Brain microvascular endothelial cell (primary cell): Measurements from ENCODE around the gene YY1.
A peak's percentile ranks its signal among the peaks of the same experiment; 100 is the strongest.

Experiments used
- DNase-seq: peaks from one replicate; pipeline ENCODE4 v3.0.0-alpha.2; 2020
- H3K27ac ChIP-seq: fragments of 250-450 bp; sonication (Bioruptor Pico); 2 replicates; pipeline ENCODE4 v1.5.1; 2020; ENCODE audit warnings: mild to moderate bottlenecking, moderate library complexity
- H3K27me3 ChIP-seq: fragments of 250-450 bp; sonication (Bioruptor Pico); replicated peaks from 2 replicates; pipeline ENCODE4 v1.5.1; 2020; ENCODE audit warnings: mild to moderate bottlenecking
- H3K36me3 ChIP-seq: fragments of 250-450 bp; sonication (Bioruptor Pico); replicated peaks from 2 replicates; pipeline ENCODE4 v1.5.1; 2020; ENCODE audit warnings: mild to moderate bottlenecking
- H3K4me3 ChIP-seq: 2 replicates; pipeline ENCODE4 v1.5.1; 2011; ENCODE audit warnings: low read depth, mild to moderate bottlenecking, control low read depth, low read length, moderate library complexity
- in situ Hi-C: cut with HindIII; loops from 2 replicates; pipeline ENCODE4 v1.10.0; 2017; ENCODE audit warnings: low sequenced_read_pairs, low pct_ligation_motif_present
- TF ChIP-seq, protein P1 (sequence below): IDR thresholded peaks from 2 replicates; pipeline ENCODE4 v1.5.1; 2011; ENCODE audit warnings: low read depth, mild to moderate bottlenecking, moderate library complexity, low read length, control low read depth, inconsistent platforms; ENCODE audit errors: missing control alignments

The YY1 gene

GRCh38 chr14:100193417-100194357 lies 45.3 kb upstream of the YY1 start:
- no peak overlapping the region for H3K27ac ChIP-seq
- H3K27me3 ChIP-seq: no peaks in the 10 kb centered on the region
- TF ChIP-seq, protein P1, sequence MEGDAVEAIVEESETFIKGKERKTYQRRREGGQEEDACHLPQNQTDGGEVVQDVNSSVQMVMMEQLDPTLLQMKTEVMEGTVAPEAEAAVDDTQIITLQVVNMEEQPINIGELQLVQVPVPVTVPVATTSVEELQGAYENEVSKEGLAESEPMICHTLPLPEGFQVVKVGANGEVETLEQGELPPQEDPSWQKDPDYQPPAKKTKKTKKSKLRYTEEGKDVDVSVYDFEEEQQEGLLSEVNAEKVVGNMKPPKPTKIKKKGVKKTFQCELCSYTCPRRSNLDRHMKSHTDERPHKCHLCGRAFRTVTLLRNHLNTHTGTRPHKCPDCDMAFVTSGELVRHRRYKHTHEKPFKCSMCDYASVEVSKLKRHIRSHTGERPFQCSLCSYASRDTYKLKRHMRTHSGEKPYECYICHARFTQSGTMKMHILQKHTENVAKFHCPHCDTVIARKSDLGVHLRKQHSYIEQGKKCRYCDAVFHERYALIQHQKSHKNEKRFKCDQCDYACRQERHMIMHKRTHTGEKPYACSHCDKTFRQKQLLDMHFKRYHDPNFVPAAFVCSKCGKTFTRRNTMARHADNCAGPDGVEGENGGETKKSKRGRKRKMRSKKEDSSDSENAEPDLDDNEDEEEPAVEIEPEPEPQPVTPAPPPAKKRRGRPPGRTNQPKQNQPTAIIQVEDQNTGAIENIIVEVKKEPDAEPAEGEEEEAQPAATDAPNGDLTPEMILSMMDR: no peak
- no peak for DNase-seq
- peak overlapping the region; percentile 51 for H3K4me3 ChIP-seq
- in situ Hi-C loops: no loop called here
- no peaks in the 10 kb centered on the region for H3K36me3 ChIP-seq

DNA sequence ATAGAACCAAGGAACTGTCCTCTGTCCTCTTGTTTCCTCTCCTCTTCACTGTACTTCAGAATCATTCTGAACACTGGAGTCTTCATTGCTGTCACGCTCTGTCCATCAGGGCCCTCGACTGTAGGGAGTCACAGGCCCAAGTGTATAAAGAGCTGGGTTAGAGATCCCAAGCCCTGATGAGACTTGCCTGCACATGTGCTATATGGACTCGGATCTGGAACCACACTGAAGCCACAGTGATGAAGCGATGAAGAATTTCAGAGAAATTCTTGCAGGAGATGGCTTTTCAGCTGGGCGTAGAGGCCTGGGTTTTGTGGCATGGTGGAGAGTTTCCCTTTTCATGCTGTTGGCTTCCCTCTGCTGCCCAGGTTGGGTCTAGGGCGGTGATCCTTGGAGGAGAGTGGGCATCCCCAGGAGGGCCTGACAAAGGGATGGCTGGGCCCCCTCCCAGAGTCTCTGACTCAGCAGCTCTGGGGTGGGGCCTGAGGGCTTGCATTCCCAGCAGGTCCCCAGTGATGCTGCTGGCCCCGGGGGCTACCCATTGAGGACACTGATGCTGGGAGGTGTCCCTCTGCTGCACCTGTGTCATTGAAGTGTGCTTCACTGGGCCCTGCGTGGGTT lies 39.6 kb upstream of the YY1 start:
- in situ Hi-C loops: no loop called here

GRCh38 chr14:100200311-100200710 lies 38.6 kb upstream of the YY1 start:
- Histone ChIP-seq H3K27me3 (no peaks in the 10 kb centered on the region), H3K36me3 (no peaks in the 10 kb centered on the region), H3K4me3 (no peak overlapping the region), H3K27ac (no peak overlapping the region)
- no peak for DNase-seq
- TF ChIP-seq, protein P1: no peak
- in situ Hi-C loops: no loop called here

More for the DNA sequence above, 39.6 kb upstream of the YY1 start:
- no peaks in the 10 kb centered on the region for H3K27me3 ChIP-seq
- H3K4me3 ChIP-seq: no peak overlapping the region
- TF ChIP-seq, protein P1: no peak
- H3K36me3 ChIP-seq: no peaks in the 10 kb centered on the region
- H3K27ac ChIP-seq: no peak overlapping the region
- DNase-seq: no peak

DNA sequence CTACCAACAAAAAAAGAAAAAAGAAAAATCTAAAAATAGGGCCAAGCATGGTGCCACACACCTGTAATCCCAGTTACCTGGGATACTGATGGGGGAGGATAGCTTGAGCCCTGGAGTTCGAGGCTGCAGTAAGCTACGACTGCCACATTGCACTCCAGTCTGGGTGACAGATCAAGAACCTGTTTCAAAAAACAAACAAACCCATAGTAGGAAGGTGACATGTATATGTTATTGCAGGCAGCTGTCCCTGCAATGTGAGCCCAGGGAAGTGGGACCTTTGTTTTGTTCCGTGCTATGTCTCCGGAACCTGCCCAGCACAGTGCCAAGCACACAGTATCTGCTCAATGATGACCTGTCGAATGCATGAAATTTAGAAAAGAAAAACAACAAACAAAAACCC lies 37.2 kb upstream of the YY1 start:
- no peaks in the 10 kb centered on the region for H3K27me3 ChIP-seq
- no peak overlapping the region for H3K27ac ChIP-seq
- H3K36me3 ChIP-seq: no peaks in the 10 kb centered on the region
- in situ Hi-C loops: no loop called here
- no peak for DNase-seq
- TF ChIP-seq, protein P1: no peak
- H3K4me3 ChIP-seq: no peak overlapping the region

GRCh38 chr14:100202712-100203111 lies 36.2 kb upstream of the YY1 start:
- Histone ChIP-seq H3K27me3 (no peaks in the 10 kb centered on the region), H3K36me3 (no peaks in the 10 kb centered on the region), H3K4me3 (no peak overlapping the region), H3K27ac (no peak overlapping the region)
- in situ Hi-C loops: no loop called here
- TF ChIP-seq, protein P1: no peak
- no peak for DNase-seq
